Prostate gland (tissue), 2 donors: Measurements from ENCODE around the gene ZNF469.

Experiments
- CTCF ChIP-seq, 4 experiments: fragments of 200-600 bp in 2 of 4; fragments of 450-650 bp in 2 of 4; sonication (generic) in 2 of 4; IDR thresholded peaks; 1 replicate in 3 of 4; 2 replicates in 1 of 4; pipeline ENCODE4 v1.5.1; 2016 to 2019; ENCODE audit warnings: antibody characterized with exemption in 4 of 4, mild to moderate bottlenecking in 2 of 4, moderate library complexity in 2 of 4
- POLR2AphosphoS5 ChIP-seq: sonication (generic); formaldehyde crosslinking; IDR thresholded peaks from one replicate; pipeline ENCODE4 v1.6.1; 2017; ENCODE audit warnings: antibody characterized with exemption

- TF ChIP-seq POLR2AphosphoS5 (no peak), CTCF (IDR thresholded peaks at IDR 0.05) (no peak)
Measured at GRCh38 chr16:88357317-88358022, 25.3 kb upstream of the ZNF469 start.
